Esophagus squamous epithelium (tissue), 5 donors: ENCODE measurements around the gene PLEKHG3. TPM values are rescaled to one million over a fixed set of nuclear protein-coding genes. Genes with fewer than 3 reads are reported as not detected.

ENCODE experiments used
- DNase-seq: peaks from one replicate; lab custom pipeline; 2025; lab: John Stamatoyannopoulos, UW
- H3K27ac ChIP-seq, 4 donors: fragments of 200-600 bp; sonication (generic); one replicate each; pipeline ENCODE4 v1.5.1; 2016 to 2019; ENCODE audit warnings: mild to moderate bottlenecking in 1 of 4
- H3K27me3 ChIP-seq, 4 donors: fragments of 200-600 bp; sonication (generic); 1 replicate in 3 of 4; 2 replicates in 1 of 4; pipeline versions ENCODE4 v1.5.1 to v1.6.0; 2017 to 2021; ENCODE audit warnings: antibody characterized with exemption in 1 of 4
- H3K36me3 ChIP-seq, 3 donors: fragments of 200-600 bp; sonication (generic); one replicate each; pipeline ENCODE4 v1.5.1; 2016 to 2019
- H3K4me1 ChIP-seq, 3 donors: fragments of 200-600 bp; sonication (generic); one replicate each; pipeline ENCODE4 v1.5.1; 2017 to 2019
- H3K4me3 ChIP-seq, 4 donors: fragments of 200-600 bp; sonication (generic); 1 replicate in 3 of 4; 2 replicates in 1 of 4; pipeline ENCODE4 v1.5.1; 2016 to 2019; ENCODE audit warnings: mild to moderate bottlenecking in 2 of 4, moderate library complexity in 1 of 4
- H3K9me3 ChIP-seq, 3 donors: fragments of 200-600 bp; sonication (generic); one replicate each; pipeline ENCODE4 v1.5.1; 2016 to 2019
- POLR2A ChIP-seq, 4 donors: fragments of 450-650 bp; IDR thresholded peaks; one replicate each; pipeline ENCODE4 v1.6.1; 2017; ENCODE audit warnings: antibody characterized with exemption in 4 of 4, mild to moderate bottlenecking in 4 of 4, moderate library complexity in 3 of 4
- WGBS, 2 donors: methylation state at CpG; one replicate each; pipeline ENCODE4 v1.1.5; 2018; 5-methylcytosine and 5-hydroxymethylcytosine counted together
- intact Hi-C: fragments of 100-400 bp; cut with DNase I; formaldehyde crosslinking; loops from one replicate; pipeline ENCODE4 v1.15.0; 2022
- total RNA-seq, 4 donors: library from RNA; depleted of rRNA; stranded (reverse); fragments of >200 nt; gene quantifications; one replicate each; pipeline ENCODE4 v1.1.0, GENCODE V29; 2016
- TF ChIP-seq, protein P1 (sequence below), 6 experiments: fragments of 450-650 bp in 4 of 6; fragments of 200-600 bp in 2 of 6; sonication (generic) in 2 of 6; IDR thresholded peaks; one replicate each; pipeline ENCODE4 v1.5.1; 2016 to 2019; ENCODE audit warnings: antibody characterized with exemption in 6 of 6, mild to moderate bottlenecking in 4 of 6, moderate library complexity in 4 of 6
- donor health status: DM: yes; HTN: yes; CAD: no.

The PLEKHG3 gene
- total RNA-seq, 4 donors from 2014 or later: 44.6 to 87.8 (median 60.8) TPM

DNA sequence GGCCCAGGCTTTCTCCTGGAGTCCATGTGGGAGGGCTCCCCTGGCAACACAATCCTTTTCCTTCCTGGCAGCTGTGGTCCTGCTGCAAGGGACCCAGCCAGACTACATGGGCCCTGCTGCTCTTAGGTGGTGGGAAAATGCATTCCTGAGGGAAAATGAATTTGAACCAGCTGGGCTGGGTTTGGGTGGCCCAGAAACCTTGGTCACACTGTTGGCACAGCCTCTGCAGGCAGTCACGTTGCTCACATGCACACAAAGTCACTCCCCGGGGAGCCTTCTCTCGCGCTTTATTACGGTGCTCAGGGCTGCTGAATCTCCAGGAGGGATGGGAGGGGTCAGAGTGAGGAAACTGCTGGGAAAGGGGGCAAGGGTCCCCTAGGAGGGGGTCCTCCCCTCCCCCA, 17.2 kb downstream of the PLEKHG3 start:
- intact Hi-C loops: no loop called here
- H3K4me1 ChIP-seq: peaks cover 80 to 100% (median 97%) of the 10 kb centered on the region in 3 donors
- peak overlapping the region in 1 of 4 donors; percentile 30 for H3K4me3 ChIP-seq
- peak overlapping the region; percentile 84 to 94 (median 92) for H3K27ac ChIP-seq
- TF ChIP-seq, protein P1, sequence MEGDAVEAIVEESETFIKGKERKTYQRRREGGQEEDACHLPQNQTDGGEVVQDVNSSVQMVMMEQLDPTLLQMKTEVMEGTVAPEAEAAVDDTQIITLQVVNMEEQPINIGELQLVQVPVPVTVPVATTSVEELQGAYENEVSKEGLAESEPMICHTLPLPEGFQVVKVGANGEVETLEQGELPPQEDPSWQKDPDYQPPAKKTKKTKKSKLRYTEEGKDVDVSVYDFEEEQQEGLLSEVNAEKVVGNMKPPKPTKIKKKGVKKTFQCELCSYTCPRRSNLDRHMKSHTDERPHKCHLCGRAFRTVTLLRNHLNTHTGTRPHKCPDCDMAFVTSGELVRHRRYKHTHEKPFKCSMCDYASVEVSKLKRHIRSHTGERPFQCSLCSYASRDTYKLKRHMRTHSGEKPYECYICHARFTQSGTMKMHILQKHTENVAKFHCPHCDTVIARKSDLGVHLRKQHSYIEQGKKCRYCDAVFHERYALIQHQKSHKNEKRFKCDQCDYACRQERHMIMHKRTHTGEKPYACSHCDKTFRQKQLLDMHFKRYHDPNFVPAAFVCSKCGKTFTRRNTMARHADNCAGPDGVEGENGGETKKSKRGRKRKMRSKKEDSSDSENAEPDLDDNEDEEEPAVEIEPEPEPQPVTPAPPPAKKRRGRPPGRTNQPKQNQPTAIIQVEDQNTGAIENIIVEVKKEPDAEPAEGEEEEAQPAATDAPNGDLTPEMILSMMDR (IDR thresholded peaks at IDR 0.05): no peak
- TF ChIP-seq POLR2A (IDR thresholded peaks at IDR 0.05): peak in 1 of 4 donors; percentile 20
- WGBS, 2 donors: 17% methylated on average over 5 of the region's 5 CpGs; no CpG with 5 or more reads in 1 of the 2 donors
- no peaks in the 10 kb centered on the region for H3K36me3 ChIP-seq
- H3K9me3 ChIP-seq: no peaks in the 10 kb centered on the region
- no peaks in the 10 kb centered on the region for H3K27me3 ChIP-seq
- no peak for DNase-seq

DNA sequence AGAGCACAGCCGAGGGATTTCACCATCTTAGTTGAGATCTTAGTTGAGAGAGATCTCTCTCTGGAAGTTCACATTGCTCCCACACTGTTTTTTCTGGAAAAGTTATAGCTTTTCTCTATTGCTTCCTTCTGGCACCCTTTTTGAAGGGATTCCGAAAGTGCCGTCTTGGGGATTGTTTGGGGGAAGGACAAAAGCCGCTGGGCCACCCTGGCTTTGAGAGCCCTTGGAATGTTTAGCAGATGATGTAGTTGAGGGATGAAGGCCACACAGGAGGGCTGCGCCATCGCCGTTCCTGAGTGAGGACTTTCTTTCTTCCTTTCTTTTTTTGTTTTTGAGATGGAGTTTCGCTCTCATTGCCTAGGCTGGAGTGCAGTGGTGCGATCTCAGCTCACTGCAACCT, 17.7 kb downstream of the PLEKHG3 start:
- no peak for TF ChIP-seq POLR2A (IDR thresholded peaks at IDR 0.05)
- TF ChIP-seq, protein P1 (IDR thresholded peaks at IDR 0.05): no peak
- H3K9me3 ChIP-seq: no peaks in the 10 kb centered on the region
- H3K27ac ChIP-seq: peak overlapping the region; percentile 84 to 94 (median 92)
- H3K27me3 ChIP-seq: no peaks in the 10 kb centered on the region
- peak overlapping the region in 1 of 4 donors; percentile 30 for H3K4me3 ChIP-seq
- 50 to 67% methylated on average over 7 to 8 of the region's 9 CpGs for WGBS, 2 donors
- intact Hi-C loops: no loop called here
- H3K4me1 ChIP-seq: peaks cover 77 to 100% (median 97%) of the 10 kb centered on the region in 3 donors
- no peaks in the 10 kb centered on the region for H3K36me3 ChIP-seq
- DNase-seq: no peak

DNA sequence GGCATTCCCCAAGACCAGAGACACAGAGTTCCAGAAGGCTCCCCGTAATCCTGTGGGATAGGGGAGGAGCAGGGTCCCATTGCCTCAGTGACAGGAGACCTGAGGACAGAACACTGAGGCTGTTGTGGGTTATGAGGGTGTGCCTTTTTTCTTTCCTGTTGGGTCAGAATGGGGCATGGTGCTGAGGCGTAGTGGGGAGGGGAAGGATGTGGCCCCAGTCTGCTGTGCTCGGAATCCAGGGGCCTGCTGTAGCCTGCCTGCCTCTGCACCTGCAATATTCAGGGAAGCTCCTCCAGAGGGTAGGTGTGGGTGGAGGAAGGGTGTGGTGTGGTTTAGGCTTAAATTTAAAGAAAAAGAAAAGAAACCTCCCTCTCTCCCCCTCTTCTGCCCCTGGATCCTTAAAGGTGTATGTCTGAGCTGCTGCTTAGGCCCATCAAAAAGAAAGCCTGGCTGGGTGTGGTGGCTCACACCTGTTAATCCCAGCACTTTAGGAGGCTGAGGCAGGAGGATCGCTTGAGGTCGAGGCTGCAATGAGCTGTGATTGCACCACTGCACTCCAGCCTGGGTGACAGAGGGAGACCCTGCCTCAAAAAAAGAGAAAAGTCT, 18.7 kb downstream of the PLEKHG3 start:
- peak overlapping the region; percentile 84 to 94 (median 92) for H3K27ac ChIP-seq
- TF ChIP-seq, protein P1 (IDR thresholded peaks at IDR 0.05): no peak
- peak in 2 of 4 donors; percentile 12 to 26 for TF ChIP-seq POLR2A (IDR thresholded peaks at IDR 0.05)
- H3K4me1 ChIP-seq: peaks cover 68 to 100% (median 91%) of the 10 kb centered on the region in 3 donors
- WGBS, 2 donors: 13 to 59% methylated on average over 2 to 4 of the region's 5 CpGs
- peaks cover 5 to 8% (median 6%) of the 10 kb centered on the region in 3 donors for H3K36me3 ChIP-seq
- intact Hi-C loops: no loop called here
- no peak overlapping the region for H3K4me3 ChIP-seq
- H3K27me3 ChIP-seq: no peaks in the 10 kb centered on the region
- H3K9me3 ChIP-seq: no peaks in the 10 kb centered on the region
- DNase-seq: no peak

DNA sequence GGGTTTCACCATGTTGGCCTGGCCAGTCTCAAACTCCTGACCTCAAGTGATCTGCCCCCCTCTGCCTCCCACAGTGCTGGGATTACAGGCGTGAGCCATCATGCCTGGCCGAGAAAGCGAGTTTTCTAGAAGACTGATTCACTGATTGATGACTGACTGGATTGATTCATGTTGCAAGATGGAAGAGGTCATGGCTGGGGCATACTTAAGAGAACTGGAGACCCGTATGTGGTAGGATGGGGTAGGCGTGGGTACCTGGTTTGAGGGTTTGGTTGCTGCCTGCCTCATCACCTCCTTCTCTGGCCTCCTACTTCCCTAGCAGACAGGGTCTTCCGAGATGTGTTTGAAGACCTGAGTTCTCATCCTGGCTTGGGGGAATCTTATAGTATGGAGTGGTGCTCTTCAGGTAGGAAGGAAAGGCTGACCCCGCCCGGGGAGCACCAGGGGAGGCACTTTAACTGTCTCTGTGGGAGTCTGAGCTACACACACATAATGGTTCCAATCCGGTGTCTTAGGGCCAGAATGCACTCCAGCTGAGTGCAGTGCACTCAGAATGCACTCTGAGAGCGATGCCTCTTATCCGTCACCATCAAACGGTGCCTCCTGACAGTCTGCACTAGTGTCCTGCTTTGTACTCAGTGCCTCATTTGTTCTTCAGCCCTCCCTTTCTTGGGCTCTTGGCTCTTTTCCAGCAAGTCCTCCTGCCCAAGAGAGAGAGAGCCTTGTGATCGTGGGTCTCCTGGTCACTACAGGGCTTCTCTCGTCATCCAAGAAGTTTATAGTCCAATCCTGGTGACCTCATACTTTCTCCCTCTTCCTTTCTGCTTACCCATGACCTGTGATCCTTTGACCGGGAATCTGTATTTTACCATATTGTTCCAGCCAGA, 19.7 kb downstream of the PLEKHG3 start:
- peaks cover 68 to 96% (median 83%) of the 10 kb centered on the region in 3 donors for H3K4me1 ChIP-seq

More for the DNA sequence above, 19.7 kb downstream of the PLEKHG3 start:
- H3K36me3 ChIP-seq: peaks cover 12 to 18% (median 15%) of the 10 kb centered on the region in 3 donors
- no peak for DNase-seq
- no peaks in the 10 kb centered on the region for H3K27me3 ChIP-seq
- no peaks in the 10 kb centered on the region for H3K9me3 ChIP-seq
- H3K27ac ChIP-seq: peak overlapping the region; percentile 77 to 94 (median 87)
- intact Hi-C loops: no loop called here
- TF ChIP-seq POLR2A (IDR thresholded peaks at IDR 0.05): no peak
- TF ChIP-seq, protein P1 (IDR thresholded peaks at IDR 0.05): no peak
- no peak overlapping the region for H3K4me3 ChIP-seq
- 55 to 64% methylated on average over 14 to 15 of the region's 15 CpGs for whole genome bisulfite sequencing, 2 donors
